K562 (cell line): ENCODE data around the gene SP6. TPM values are rescaled to one million over a fixed set of nuclear protein-coding genes. Genes with fewer than 3 reads are reported as not detected.

Source experiments
- ARID2 ChIP-seq: fragments of 450-650 bp; IDR thresholded peaks from 2 replicates; pipeline ENCODE4 v1.6.1; 2017; ENCODE audit warnings: antibody characterized with exemption, mild to moderate bottlenecking
- ATF3 ChIP-seq, 2 experiments: fragments of 450-650 bp in 1 of 2; sonication (generic) in 1 of 2; formaldehyde crosslinking in 1 of 2; IDR thresholded peaks in 1 of 2; conservative IDR thresholded peaks in 1 of 2; 2 replicates each; pipeline versions ENCODE4 v1.6.1 to v1.8.1; 2016 to 2023; ENCODE audit warnings: mild to moderate bottlenecking in 2 of 2, moderate library complexity in 2 of 2, inconsistent platforms in 1 of 2, missing genetic modification reagents in 1 of 2
- CBFA2T2 ChIP-seq: fragments of 450-650 bp; conservative IDR thresholded peaks from 2 replicates; pipeline ENCODE4 v1.6.1; 2017; ENCODE audit warnings: mild to moderate bottlenecking
- ETS1 ChIP-seq: conservative IDR thresholded peaks from 2 replicates; pipeline ENCODE4 v1.6.1; 2011; ENCODE audit warnings: low read depth, mild to moderate bottlenecking, low read length; ENCODE audit not compliant: control insufficient read depth
- FOSL1 ChIP-seq: fragments of 200-800 bp; sonication (Bioruptor generic); conservative IDR thresholded peaks from 2 replicates; pipeline ENCODE4 v1.6.1; 2016; ENCODE audit warnings: missing genetic modification characterization, missing compliant biosample characterization
- GATAD2B ChIP-seq: fragments of 450-650 bp; IDR thresholded peaks from 2 replicates; pipeline ENCODE4 v1.6.1; 2017; ENCODE audit warnings: mild to moderate bottlenecking, borderline replicate concordance
- JUND ChIP-seq, 2 experiments: IDR thresholded peaks; 2 replicates in 1 of 2; 3 replicates in 1 of 2; pipeline ENCODE4 v1.6.1; 2011; ENCODE audit warnings: borderline replicate concordance in 2 of 2, low read depth in 2 of 2, low read length in 2 of 2, improper control_type of control experiment in 1 of 2, missing biosample characterization in 1 of 2, missing genetic modification characterization in 1 of 2, missing genetic modification reagents in 1 of 2
- KLF6 ChIP-seq: fragments of 250-450 bp; sonication (Bioruptor Pico); IDR thresholded peaks from 2 replicates; pipeline ENCODE4 v1.4.0; 2020; ENCODE audit warnings: mild to moderate bottlenecking, moderate library complexity, borderline replicate concordance
- MAFG ChIP-seq: fragments of 450-650 bp; conservative IDR thresholded peaks from 2 replicates; pipeline ENCODE4 v1.6.1; 2016; ENCODE audit warnings: missing genetic modification characterization, missing compliant biosample characterization
- MAFK ChIP-seq: IDR thresholded peaks from 2 replicates; pipeline ENCODE4 v1.6.1; 2011; ENCODE audit warnings: low read length, improper control_type of control experiment
- MIER1 ChIP-seq: fragments of 450-650 bp; IDR thresholded peaks from 2 replicates; pipeline ENCODE4 v1.6.1; 2016; ENCODE audit warnings: antibody characterized with exemption, mild to moderate bottlenecking, low read depth
- PRDM10 ChIP-seq: fragments of 450-650 bp; IDR thresholded peaks from 2 replicates; pipeline ENCODE4 v1.6.1; 2018; ENCODE audit not compliant: partially characterized antibody
- SMARCA4 ChIP-seq: fragments of 450-650 bp; IDR thresholded peaks from 2 replicates; pipeline ENCODE4 v1.6.1; 2016
- ZC3H8 ChIP-seq: fragments of 450-650 bp; IDR thresholded peaks from 2 replicates; pipeline ENCODE4 v1.6.1; 2017
- ZNF395 ChIP-seq: fragments of 200-800 bp; sonication (Bioruptor generic); IDR thresholded peaks from 2 replicates; pipeline ENCODE4 v1.6.1; 2017; ENCODE audit warnings: missing genetic modification characterization, missing compliant biosample characterization
- ZNF586 ChIP-seq: fragments of 450-650 bp; formaldehyde crosslinking; conservative IDR thresholded peaks from 2 replicates; pipeline ENCODE4 v1.4.0; 2020; ENCODE audit warnings: mild to moderate bottlenecking, moderate library complexity
- ZNF668 ChIP-seq: fragments of 250-450 bp; sonication (Bioruptor Pico); IDR thresholded peaks from 2 replicates; pipeline ENCODE4 v1.8.0; 2022; ENCODE audit warnings: mild to moderate bottlenecking, inconsistent platforms
- ZNF717 ChIP-seq: fragments of 250-450 bp; sonication (Bioruptor Pico); IDR thresholded peaks from 2 replicates; pipeline ENCODE4 v1.5.0; 2021
- polyA plus RNA-seq, 8 experiments: library from polyadenylated mRNA; depleted of rRNA in 4 of 8; stranded (reverse) in 5 of 8; unstranded in 3 of 8; fragments of >200 nt; fragmentation: Nextera tagmentation in 2 of 8; fragmentation: Illumina TruSeq in 1 of 8; extraction: Ambion mirVana in 2 of 8; extraction: Trizol in 1 of 8; gene quantifications; 2 replicates each; pipeline versions ENCODE4 v1.2.1 to v1.2.3, GENCODE V29; 2011 to 2014; ENCODE audit warnings: inconsistent platforms in 1 of 8, missing spikeins in 1 of 8
- total RNA-seq, 7 experiments: library from RNA; depleted of rRNA in 6 of 7; stranded (reverse); fragments of >200 nt in 6 of 7; fragmentation: Illumina TruSeq in 2 of 7; extraction: Trizol in 2 of 7; gene quantifications; 2 replicates each; pipeline versions ENCODE4 v1.2.1 to v1.2.3, GENCODE V29; 2011 to 2021; ENCODE audit warnings: low replicate concordance in 1 of 7

Gene SP6
- total and polyA plus RNA-seq, 9 of the 15 experiments (the other 6 are each of a cell fraction or from before 2014, with no cell fraction given): 0.11 to 7.9 (median 2.2) TPM

DNA sequence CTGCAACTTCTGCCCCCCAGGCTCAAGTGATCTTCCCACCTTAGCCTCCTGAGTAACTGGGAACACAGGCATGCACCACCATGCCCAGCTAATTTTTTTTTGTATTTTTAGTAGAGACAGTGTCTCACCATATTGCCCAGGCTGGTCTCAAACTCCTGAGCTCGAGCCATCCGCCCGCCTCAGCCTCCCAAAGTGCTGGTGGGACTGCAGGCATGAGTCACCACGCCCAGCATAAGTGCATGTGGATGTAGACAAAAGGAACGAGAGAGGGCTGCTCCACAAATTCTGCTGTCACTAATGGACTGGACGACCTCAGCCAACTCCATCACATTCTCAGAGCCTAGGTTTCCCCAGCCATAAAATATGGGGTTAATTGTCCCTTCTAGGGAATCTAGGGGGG, 37.3 kb upstream of the SP6 start (continued):
- TF ChIP-seq ZNF668: no peak
- TF ChIP-seq PRDM10: peak; percentile 36
- no peak for TF ChIP-seq ZNF395
- peak; percentile 31; the same call in 1 of the 2 replicates for TF ChIP-seq FOSL1 (tag)
- peak; percentile 76 for TF ChIP-seq JUND (IDR thresholded peaks at IDR 0.05; ENCODE audit: borderline replicate concordance, low read depth, low read length)
- TF ChIP-seq JUND (tag; IDR thresholded peaks at IDR 0.05; ENCODE audit: borderline replicate concordance, low read depth, low read length): no peak; the same call in 2 of the 3 replicates
- no peak for TF ChIP-seq ETS1
- no peak for TF ChIP-seq ZNF717
- no peak for TF ChIP-seq KLF6
- no peak for TF ChIP-seq SMARCA4
- TF ChIP-seq CBFA2T2: no peak
- TF ChIP-seq GATAD2B: no peak
- peak; percentile 70 for TF ChIP-seq ATF3 (IDR thresholded peaks at IDR 0.05)
- TF ChIP-seq ATF3 (CRISPR knock-in tag; conservative IDR thresholded peaks at IDR 0.05): no peak
- TF ChIP-seq MAFK: no peak
- no peak for TF ChIP-seq ZC3H8
- TF ChIP-seq ZNF586 (CRISPR knock-in tag): no peak
- TF ChIP-seq ARID2: no peak
- TF ChIP-seq MIER1: no peak
- no peak for TF ChIP-seq MAFG (tag)
